Esophagus (tissue), 2 donors: Measurements from ENCODE around the gene VKORC1L1. TPM values are rescaled to one million over a fixed set of nuclear protein-coding genes. Genes with fewer than 3 reads are reported as not detected.
"Not testable (repeated sequence)": the region's sequence is repeated elsewhere in the genome, so short reads cannot be mapped to it uniquely, and the experiment has no call there.

Source experiments
- H3K27ac ChIP-seq, 2 donors: one replicate each; pipeline ENCODE4 v1.5.1; 2013; ENCODE audit warnings: low read depth in 2 of 2, mild to moderate bottlenecking in 2 of 2, inconsistent platforms in 1 of 2, low read length in 1 of 2, moderate library complexity in 1 of 2
- H3K27me3 ChIP-seq, 2 donors: one replicate each; pipeline ENCODE4 v1.6.1; 2013; ENCODE audit warnings: low read length in 2 of 2, control low read depth in 1 of 2, mild to moderate bottlenecking in 1 of 2; ENCODE audit not compliant: insufficient read depth in 2 of 2, control insufficient read depth in 1 of 2
- H3K36me3 ChIP-seq, 2 donors: one replicate each; pipeline ENCODE4 v1.6.1; 2013; ENCODE audit warnings: low read length in 1 of 2; ENCODE audit not compliant: control insufficient read depth in 2 of 2, insufficient read depth in 2 of 2
- H3K4me1 ChIP-seq, 2 donors: one replicate each; pipeline ENCODE4 v1.6.1; 2013; ENCODE audit warnings: low read length in 1 of 2; ENCODE audit not compliant: control insufficient read depth in 2 of 2, insufficient read depth in 2 of 2
- H3K4me3 ChIP-seq, 2 donors: one replicate each; pipeline ENCODE4 v1.5.1; 2013; ENCODE audit warnings: low read length in 2 of 2, mild to moderate bottlenecking in 2 of 2, low read depth in 1 of 2, moderate library complexity in 1 of 2
- H3K9me3 ChIP-seq, 2 donors: one replicate each; pipeline ENCODE4 v1.6.1; 2013; ENCODE audit warnings: mild to moderate bottlenecking in 2 of 2, low read depth in 1 of 2, low read length in 1 of 2, moderate library complexity in 1 of 2; ENCODE audit not compliant: control insufficient read depth in 2 of 2, insufficient read depth in 1 of 2
- WGBS, 2 donors: extraction: QIAGEN DNeasy Blood & Tissue Kit; methylation state at CpG; one replicate each; pipeline ENCODE4 v1.1.7; 2013; 5-methylcytosine and 5-hydroxymethylcytosine counted together
- polyA plus RNA-seq, 2 donors: library from polyadenylated mRNA; stranded (reverse); fragments of 200-250 nt; gene quantifications; one replicate each; pipeline ENCODE4 v1.2.3, GENCODE V29; 2013
- donor health status: healthy with polysubstance abuse.
- donor health status: Bipolar disorder and iron deficiency.

Gene VKORC1L1
- polyA plus RNA-seq, 2 donors: 7.3 to 8.8 TPM

DNA sequence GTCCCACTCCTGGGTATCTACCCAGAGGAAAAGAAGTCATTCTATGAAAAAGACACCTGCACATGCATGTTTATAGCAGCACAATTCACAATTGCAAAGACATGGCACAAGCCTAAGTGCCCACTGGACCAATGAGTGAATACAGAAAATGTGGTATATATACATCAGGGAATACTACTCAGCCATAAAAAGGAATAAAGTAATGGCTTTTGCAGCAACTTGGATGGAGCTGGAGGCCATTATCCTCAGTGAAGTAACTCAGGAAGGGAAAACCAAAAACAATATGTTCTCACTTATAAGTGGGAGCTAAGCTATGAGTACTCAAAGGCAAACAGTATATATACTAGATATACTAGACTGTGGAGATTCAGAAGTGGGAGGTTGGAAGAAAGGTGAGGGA is 53.7 kb downstream of the VKORC1L1 start:
- Histone ChIP-seq H3K9me3 (no peaks in the 10 kb centered on the region), H3K36me3 (no peaks in the 10 kb centered on the region), H3K27ac (no peak overlapping the region), H3K4me1 (no peaks in the 10 kb centered on the region), H3K27me3 (no peaks in the 10 kb centered on the region), H3K4me3 (no peak overlapping the region)

GRCh38 chr7:65927489-65928448 is 54.9 kb downstream of the VKORC1L1 start:
- H3K9me3 ChIP-seq: no peaks in the 10 kb centered on the region
- H3K27me3 ChIP-seq: no peaks in the 10 kb centered on the region
- WGBS, 2 donors: 68 to 86% methylated on average over 6 of the region's 6 CpGs
- no peaks in the 10 kb centered on the region for H3K36me3 ChIP-seq
- H3K27ac ChIP-seq: no peak overlapping the region
- no peak overlapping the region for H3K4me3 ChIP-seq
- H3K4me1 ChIP-seq: no peaks in the 10 kb centered on the region

GRCh38 chr7:65931685-65932084 is 58.8 kb downstream of the VKORC1L1 start:
- no peaks in the 10 kb centered on the region for H3K4me1 ChIP-seq

DNA sequence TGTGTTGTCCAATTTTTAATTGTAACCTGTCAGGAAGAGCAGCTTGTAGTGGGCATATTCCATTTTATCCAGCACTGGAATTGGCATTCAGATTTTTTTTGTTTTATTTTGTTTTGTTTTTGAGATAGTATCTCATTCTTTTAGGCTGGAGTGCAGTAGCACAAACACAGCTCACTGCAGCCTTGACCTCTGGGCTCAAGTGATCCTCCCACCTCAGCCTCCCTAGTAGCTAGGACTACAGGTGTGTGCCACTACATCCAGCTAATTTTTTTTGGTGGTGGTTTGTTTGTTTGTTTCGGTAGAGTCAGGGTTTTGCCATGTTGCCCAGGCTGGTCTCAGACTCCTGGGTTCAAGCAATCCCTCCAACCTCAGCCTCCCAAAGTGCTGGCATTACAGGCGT is 64.4 kb downstream of the VKORC1L1 start:
- no peak overlapping the region for H3K4me3 ChIP-seq
- WGBS, 2 donors: 96 to 99% methylated on average over 2 of the region's 2 CpGs
- peaks cover 0 to 3% of the 10 kb centered on the region in 2 donors for H3K36me3 ChIP-seq
- H3K4me1 ChIP-seq: no peaks in the 10 kb centered on the region
- no peak overlapping the region for H3K27ac ChIP-seq
- H3K9me3 ChIP-seq: no peaks in the 10 kb centered on the region
- no peaks in the 10 kb centered on the region for H3K27me3 ChIP-seq

More at GRCh38 chr7:65931685-65932084, 58.8 kb downstream of the VKORC1L1 start:
- H3K9me3 ChIP-seq: no peaks in the 10 kb centered on the region
- no peaks in the 10 kb centered on the region for H3K36me3 ChIP-seq
- 87 to 95% methylated on average over 4 of the region's 4 CpGs for WGBS, 2 donors
- H3K4me3 ChIP-seq: no peak overlapping the region
- no peak overlapping the region for H3K27ac ChIP-seq
- H3K27me3 ChIP-seq: no peaks in the 10 kb centered on the region

DNA sequence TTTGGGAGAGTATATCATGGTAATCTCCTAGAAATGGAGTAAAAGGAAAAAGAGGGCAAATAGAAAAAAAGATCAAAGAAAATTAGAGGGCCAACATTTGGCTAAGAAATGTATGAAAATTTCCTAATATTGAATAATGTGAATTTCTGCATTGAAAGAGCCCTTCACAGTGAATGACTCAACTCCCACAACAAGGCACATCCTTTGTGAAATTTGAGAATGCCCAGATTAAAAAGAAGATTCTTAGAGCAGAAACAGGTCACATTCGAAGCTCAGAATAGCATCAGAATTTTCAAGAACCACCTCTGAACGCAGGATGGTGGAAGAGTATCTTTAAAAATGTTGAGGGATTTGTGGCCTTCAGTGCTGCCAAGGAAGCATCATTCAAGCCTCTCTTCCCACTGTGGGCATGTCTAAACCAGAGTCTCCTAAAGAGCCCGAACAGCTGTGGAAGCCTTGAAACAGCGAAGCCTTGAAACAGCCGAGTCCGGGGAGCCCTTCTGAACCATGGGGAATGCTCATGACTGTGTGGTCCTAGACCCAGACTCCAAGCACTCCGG is 65.5 kb downstream of the VKORC1L1 start:
- no peaks in the 10 kb centered on the region for H3K4me1 ChIP-seq
- WGBS, 2 donors: 95% methylated on average over 7 of the region's 7 CpGs
- no peak overlapping the region for H3K4me3 ChIP-seq
- no peak overlapping the region for H3K27ac ChIP-seq
- H3K9me3 ChIP-seq: no peaks in the 10 kb centered on the region
- peaks cover 0 to 3% of the 10 kb centered on the region in 2 donors for H3K36me3 ChIP-seq
- no peaks in the 10 kb centered on the region for H3K27me3 ChIP-seq

- H3K9me3 ChIP-seq, H3K4me3 ChIP-seq, H3K4me1 ChIP-seq, H3K27ac ChIP-seq, H3K27me3 ChIP-seq, H3K36me3 ChIP-seq: not testable (repeated sequence)
- WGBS, 2 donors: 76 to 77% methylated on average over 1 of the region's 5 CpGs
These were observed 72.9 kb downstream of the VKORC1L1 start for GRCh38 chr7:65945787-65946186.

GRCh38 chr7:65946904-65947303 is 74.0 kb downstream of the VKORC1L1 start:
- no peaks in the 10 kb centered on the region for H3K9me3 ChIP-seq
- H3K27ac ChIP-seq: no peak overlapping the region
- no peaks in the 10 kb centered on the region for H3K27me3 ChIP-seq
- H3K36me3 ChIP-seq: no peaks in the 10 kb centered on the region
- no peak overlapping the region for H3K4me3 ChIP-seq
- WGBS, 2 donors: 64 to 80% methylated on average over 4 of the region's 4 CpGs
- H3K4me1 ChIP-seq: no peaks in the 10 kb centered on the region

GRCh38 chr7:65951837-65952578 is 79.1 kb downstream of the VKORC1L1 start:
- no peaks in the 10 kb centered on the region for H3K27me3 ChIP-seq
- peaks cover 3 to 6% of the 10 kb centered on the region in 2 donors for H3K36me3 ChIP-seq
- H3K4me1 ChIP-seq: no peaks in the 10 kb centered on the region
- no peaks in the 10 kb centered on the region for H3K9me3 ChIP-seq
- H3K4me3 ChIP-seq: no peak overlapping the region
- H3K27ac ChIP-seq: no peak overlapping the region
- WGBS, 2 donors: 73 to 80% methylated on average over 9 of the region's 9 CpGs

DNA sequence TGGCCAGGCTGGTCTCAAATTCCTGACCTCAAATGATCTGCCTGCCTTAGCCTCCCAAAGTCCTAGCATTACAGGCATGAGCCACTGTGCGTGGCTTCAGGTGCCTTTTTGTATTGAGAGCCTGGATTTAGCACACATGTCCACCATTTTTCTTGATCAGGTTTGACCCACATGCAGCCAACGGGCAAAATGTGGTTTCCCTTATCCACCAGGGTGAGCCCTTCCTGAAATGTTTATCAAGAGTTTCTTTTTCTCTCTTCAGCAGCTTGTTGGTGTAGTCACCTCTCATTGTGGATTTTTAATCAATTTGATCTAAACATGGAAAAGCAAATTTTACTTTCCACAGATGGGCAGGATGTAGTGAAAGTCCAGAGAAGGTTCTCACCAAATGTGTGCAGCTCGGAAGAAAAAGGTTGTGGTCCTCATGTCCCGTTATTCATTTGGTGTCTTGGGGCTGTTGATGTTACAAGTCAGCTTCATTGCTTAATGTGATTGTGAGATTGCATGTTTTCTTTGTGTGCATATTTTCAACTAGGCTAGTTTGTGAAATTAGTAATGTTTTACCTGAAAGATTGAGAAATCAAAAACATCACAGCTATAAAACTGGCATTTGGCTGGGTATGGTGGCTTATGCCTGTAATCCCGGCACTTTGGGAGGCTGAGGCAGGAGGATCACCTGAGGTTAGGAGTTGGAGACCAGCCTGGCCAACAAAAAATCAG is 80.3 kb downstream of the VKORC1L1 start:
- H3K36me3 ChIP-seq: peaks cover 3 to 6% of the 10 kb centered on the region in 2 donors
- H3K4me1 ChIP-seq: no peaks in the 10 kb centered on the region
- H3K4me3 ChIP-seq: no peak overlapping the region
- H3K9me3 ChIP-seq: no peaks in the 10 kb centered on the region
- H3K27me3 ChIP-seq: no peaks in the 10 kb centered on the region
- WGBS, 2 donors: 90 to 93% methylated on average over 5 of the region's 5 CpGs
- H3K27ac ChIP-seq: no peak overlapping the region
